GM19372 (cell line): ENCODE measurements around the gene STRA6.

Experiments used
- ATAC-seq: cut with Tn5 transposase; IDR thresholded peaks from one replicate; pipeline ENCODE4 v1.9.1; 2021; ENCODE audit warnings: mild to moderate bottlenecking, low read depth, moderate library complexity; ENCODE audit not compliant: unreplicated experiment

Gene STRA6

GRCh38 chr15:74208496-74208895 lies 5.9 kb upstream of the STRA6 start:
- ATAC-seq, result no peak

- ATAC-seq, result no peak
Measured at GRCh38 chr15:74207652-74208440, 5.3 kb upstream of the STRA6 start.

- ATAC-seq, result no peak
Measured at GRCh38 chr15:74206801-74207281, 4.3 kb upstream of the STRA6 start.

- no peak for ATAC-seq
Measured at GRCh38 chr15:74205582-74205947, 3.0 kb upstream of the STRA6 start.

GRCh38 chr15:74203914-74204431 lies 1.4 kb upstream of the STRA6 start:
- ATAC-seq, result no peak

- ATAC-seq, result no peak
Measured at GRCh38 chr15:74201710-74202420, 722 bp downstream of the STRA6 start.

GRCh38 chr15:74200871-74201419 lies 1.6 kb downstream of the STRA6 start:
- no peak for ATAC-seq

GRCh38 chr15:74200412-74200815 lies 2.2 kb downstream of the STRA6 start:
- ATAC-seq, result no peak

GRCh38 chr15:74199297-74199652 lies 3.3 kb downstream of the STRA6 start:
- no peak for ATAC-seq

- no peak for ATAC-seq
Measured at GRCh38 chr15:74197176-74197965, 5.2 kb downstream of the STRA6 start.

GRCh38 chr15:74196175-74196574 lies 6.4 kb downstream of the STRA6 start:
- no peak for ATAC-seq

GRCh38 chr15:74194572-74195559 lies 7.7 kb downstream of the STRA6 start:
- ATAC-seq, result no peak

- ATAC-seq, result no peak
Measured at GRCh38 chr15:74193905-74194304, 8.7 kb downstream of the STRA6 start.

GRCh38 chr15:74193299-74193718 lies 9.3 kb downstream of the STRA6 start:
- no peak for ATAC-seq

- ATAC-seq, result no peak
Measured at GRCh38 chr15:74192751-74193150, 9.8 kb downstream of the STRA6 start.

- ATAC-seq, result no peak
Measured at GRCh38 chr15:74191798-74192197, 10.8 kb downstream of the STRA6 start.

GRCh38 chr15:74188216-74188615 lies 14.4 kb downstream of the STRA6 start:
- no peak for ATAC-seq

- no peak for ATAC-seq
Measured at GRCh38 chr15:74185710-74186348, 16.8 kb downstream of the STRA6 start.

- ATAC-seq, result no peak
Measured at GRCh38 chr15:74184582-74185091, 17.9 kb downstream of the STRA6 start.
